Hepatocyte (in vitro differentiated cells): ENCODE measurements around the gene ADAM8.

Experiments used
- CTCF ChIP-seq: fragments of 200-600 bp; sonication (generic); IDR thresholded peaks from 2 replicates; pipeline ENCODE4 v1.5.1; 2016; ENCODE audit warnings: antibody characterized with exemption, mild to moderate bottlenecking; ENCODE audit not compliant: poor library complexity
- EZH2 ChIP-seq: fragments of 200-600 bp; sonication (generic); IDR thresholded peaks from 2 replicates; pipeline ENCODE4 v1.6.1; 2016; ENCODE audit warnings: antibody characterized with exemption, mild to moderate bottlenecking, borderline replicate concordance
- EZH2phosphoT487 ChIP-seq: fragments of 200-600 bp; sonication (generic); IDR thresholded peaks from one replicate; pipeline ENCODE4 v1.6.1; 2018; ENCODE audit warnings: antibody characterized with exemption, mild to moderate bottlenecking, low read depth, moderate library complexity; ENCODE audit not compliant: unreplicated experiment, severe bottlenecking

- no peak for TF ChIP-seq CTCF
- TF ChIP-seq EZH2: no peak
- no peak for TF ChIP-seq EZH2phosphoT487
Measured at GRCh38 chr10:133212853-133213494, 63.7 kb downstream of the ADAM8 start.
